Natural killer cell (primary cell): ENCODE measurements around the gene HP. TPM values are rescaled to one million over a fixed set of nuclear protein-coding genes. Genes with fewer than 3 reads are reported as not detected.

Experiments used
- ATAC-seq, 3 donors: fragments of 150-1000 bp in 2 of 3; fragments of 200-7000 bp in 1 of 3; cut with Tn5 transposase; 1 replicate in 1 of 3; 2 replicates in 2 of 3; pipeline ENCODE4 v1.10.0; 2021; ENCODE audit warnings: mild to moderate bottlenecking in 2 of 3, moderate library complexity in 2 of 3
- DNase-seq, 2 donors: peaks; one replicate each; pipeline versions ENCODE4 v3.0.0 to v3.0.0-alpha.2; 2013 to 2021; ENCODE audit warnings: mixed read lengths in 1 of 2
- H3K27ac ChIP-seq: one replicate; pipeline ENCODE4 v1.5.1; 2013; ENCODE audit warnings: mild to moderate bottlenecking, low read length
- H3K27me3 ChIP-seq: one replicate; pipeline ENCODE4 v1.6.1; 2013; ENCODE audit warnings: low read length; ENCODE audit not compliant: control insufficient read depth, insufficient read depth
- H3K36me3 ChIP-seq: one replicate; pipeline ENCODE4 v1.6.1; 2013; ENCODE audit warnings: low read length; ENCODE audit not compliant: control insufficient read depth, insufficient read depth
- H3K4me1 ChIP-seq: one replicate; pipeline ENCODE4 v1.6.1; 2013; ENCODE audit warnings: low read length; ENCODE audit not compliant: control insufficient read depth, insufficient read depth
- H3K4me3 ChIP-seq: one replicate; pipeline ENCODE4 v1.5.1; 2013; ENCODE audit warnings: low read length
- H3K9me3 ChIP-seq: one replicate; pipeline ENCODE4 v1.6.1; 2013; ENCODE audit warnings: low read length; ENCODE audit not compliant: control insufficient read depth, insufficient read depth
- H3K27ac Mint-ChIP-seq, 2 donors: one replicate each; pipeline ENCODE4 v1.8.0; 2022; ENCODE audit warnings: mild to moderate bottlenecking in 2 of 2, mixed read lengths in 2 of 2, moderate library complexity in 1 of 2
- H3K27me3 Mint-ChIP-seq, 2 donors: one replicate each; pipeline ENCODE4 v1.8.0; 2022; ENCODE audit warnings: low read depth in 2 of 2, mixed read lengths in 2 of 2
- H3K36me3 Mint-ChIP-seq: one replicate; pipeline ENCODE4 v1.8.0; 2022; ENCODE audit warnings: mixed read lengths
- H3K4me1 Mint-ChIP-seq, 2 donors: one replicate each; pipeline ENCODE4 v1.8.0; 2022; ENCODE audit warnings: mixed read lengths in 2 of 2
- H3K4me3 Mint-ChIP-seq: one replicate; pipeline ENCODE4 v1.8.0; 2022; ENCODE audit warnings: mild to moderate bottlenecking, moderate library complexity, mixed read lengths
- H3K9me3 Mint-ChIP-seq, 2 donors: one replicate each; pipeline ENCODE4 v1.8.0; 2022; ENCODE audit warnings: mixed read lengths in 2 of 2
- CTCF ChIP-seq: fragments of 200-600 bp; IDR thresholded peaks from one replicate; pipeline ENCODE4 v1.8.0; 2022; ENCODE audit warnings: antibody characterized with exemption
- WGBS: methylation state at CpG from one replicate; pipeline ENCODE4 v1.1.7; 2013; ENCODE audit warnings: missing lambda C conversion rate; ENCODE audit not compliant: insufficient coverage; 5-methylcytosine and 5-hydroxymethylcytosine counted together
- intact Hi-C: fragments of 100-400 bp; cut with micrococcal nuclease; formaldehyde crosslinking; loops from one replicate; pipeline ENCODE4 v1.14.2; 2022
- total RNA-seq, 4 donors: library from RNA; stranded (reverse); fragments of 120-200 nt in 1 of 4; gene quantifications; one replicate each; pipeline versions ENCODE4 v1.2.3 to v1.2.4, GENCODE V29; 2013 to 2022

HP gene
- total RNA-seq, 3 donors from 2014 or later (not counting 1 experiment from before 2014, with no cell fraction given), result 0.32 to 2.1 TPM; not detected in 1

- DNase-seq (no peak), ATAC-seq (no peak)
- Mint-ChIP-seq H3K9me3 (no peaks in the 10 kb centered on the region), H3K36me3 (peaks cover 17% of the 10 kb centered on the region), H3K4me3 (peak overlapping the region; percentile 98), H3K27ac (peak overlapping the region; percentile 93 to 96), H3K4me1 (peaks cover 66 to 71% of the 10 kb centered on the region in 2 donors), H3K27me3 (no peaks in the 10 kb centered on the region)
- intact Hi-C loops, result loop anchor here (10.0 kb wide), 1 partner anchor 571 kb away; no protein-coding TSS in a partner anchor
- H3K4me3 ChIP-seq, result peak overlapping the region; percentile 77
- no peaks in the 10 kb centered on the region for H3K27me3 ChIP-seq
- 1% methylated on average over 11 of the region's 11 CpGs for WGBS
- H3K36me3 ChIP-seq, result peaks cover 42% of the 10 kb centered on the region
- H3K9me3 ChIP-seq, result no peaks in the 10 kb centered on the region
- peak overlapping the region; percentile 87 for H3K27ac ChIP-seq
- peaks cover 24% of the 10 kb centered on the region for H3K4me1 ChIP-seq
- TF ChIP-seq CTCF, result no peak
These were observed 39.9 kb downstream of the HP start for GRCh38 chr16:72094266-72094610.

- Mint-ChIP-seq H3K9me3 (no peaks in the 10 kb centered on the region), H3K4me1 (peaks cover 35 to 41% of the 10 kb centered on the region in 2 donors), H3K36me3 (peaks cover 17% of the 10 kb centered on the region), H3K4me3 (no peak overlapping the region), H3K27ac (no peak overlapping the region), H3K27me3 (no peaks in the 10 kb centered on the region)
- intact Hi-C loops, result loop anchor here (1.0 to 10.0 kb wide), 2 partner anchors 33 to 566 kb away; no protein-coding TSS in a partner anchor
- H3K27me3 ChIP-seq, result no peaks in the 10 kb centered on the region
- H3K27ac ChIP-seq, result no peak overlapping the region
- TF ChIP-seq CTCF, result no peak
- DNase-seq (no peak), ATAC-seq (no peak)
- H3K4me1 ChIP-seq, result peaks cover 11% of the 10 kb centered on the region
- no peak overlapping the region for H3K4me3 ChIP-seq
- peaks cover 77% of the 10 kb centered on the region for H3K36me3 ChIP-seq
- 94% methylated on average over 15 of the region's 15 CpGs for WGBS
- no peaks in the 10 kb centered on the region for H3K9me3 ChIP-seq
These were observed 44.6 kb downstream of the HP start for GRCh38 chr16:72098936-72099335.

GRCh38 chr16:72099377-72099818 lies 45.1 kb downstream of the HP start:
- Mint-ChIP-seq H3K27me3 (no peaks in the 10 kb centered on the region), H3K4me1 (peaks cover 30 to 36% of the 10 kb centered on the region in 2 donors), H3K4me3 (no peak overlapping the region), H3K9me3 (no peaks in the 10 kb centered on the region), H3K36me3 (peaks cover 17% of the 10 kb centered on the region), H3K27ac (no peak overlapping the region)
- peak; percentile 79 to 95 (median 88) for ATAC-seq
- Histone ChIP-seq H3K4me3 (no peak overlapping the region), H3K27me3 (no peaks in the 10 kb centered on the region), H3K9me3 (no peaks in the 10 kb centered on the region), H3K36me3 (peaks cover 81% of the 10 kb centered on the region), H3K4me1 (peaks cover 6% of the 10 kb centered on the region), H3K27ac (no peak overlapping the region)
- intact Hi-C loops, result loop anchor here (1.0 to 10.0 kb wide), 2 partner anchors 33 to 565 kb away; no protein-coding TSS in a partner anchor
- DNase-seq, result peak in 1 of 2 donors; percentile 69
- 82% methylated on average over 12 of the region's 12 CpGs for WGBS
- TF ChIP-seq CTCF, result peak; percentile 48

- intact Hi-C loops, result no loop called here
- H3K4me3 Mint-ChIP-seq, result no peak overlapping the region
- Histone ChIP-seq H3K27ac (no peak overlapping the region), H3K36me3 (peaks cover 96% of the 10 kb centered on the region), H3K27me3 (no peaks in the 10 kb centered on the region), H3K4me3 (no peak overlapping the region), H3K4me1 (no peaks in the 10 kb centered on the region), H3K9me3 (no peaks in the 10 kb centered on the region)
- WGBS, result 98% methylated on average over 9 of the region's 10 CpGs
- H3K4me1 Mint-ChIP-seq, result peaks cover 12 to 20% of the 10 kb centered on the region in 2 donors
- no peak for DNase-seq
- peaks cover 23% of the 10 kb centered on the region for H3K36me3 Mint-ChIP-seq
- no peak for ATAC-seq
- H3K9me3 Mint-ChIP-seq, result no peaks in the 10 kb centered on the region
- no peak for TF ChIP-seq CTCF
- H3K27ac Mint-ChIP-seq, result no peak overlapping the region
- no peaks in the 10 kb centered on the region for H3K27me3 Mint-ChIP-seq
These were observed 46.9 kb downstream of the HP start for GRCh38 chr16:72101195-72101594.
